A549 (cell line): Measurements from ENCODE around the gene CSMD2.

ENCODE experiments used
- CEBPB ChIP-seq, 2 experiments: fragments of >200 bp in 1 of 2; sonication (Bioruptor Twin) in 1 of 2; formaldehyde crosslinking in 1 of 2; IDR thresholded peaks; 2 replicates each; pipeline ENCODE4 v1.6.1; 2012 to 2016
- PHF8 ChIP-seq: fragments of 200-600 bp; sonication (generic); IDR thresholded peaks from 2 replicates; pipeline ENCODE4 v1.6.1; 2016; ENCODE audit warnings: low read depth, mild to moderate bottlenecking, antibody characterized with exemption, moderate library complexity, borderline replicate concordance
- RARB ChIP-seq: fragments of 250-450 bp; sonication (Bioruptor Pico); IDR thresholded peaks from 2 replicates; pipeline ENCODE4 v1.8.0; 2021; ENCODE audit warnings: mild to moderate bottlenecking, moderate library complexity
- TF ChIP-seq, protein P1 (sequence below): fragments of >200 bp; sonication (Bioruptor Twin); formaldehyde crosslinking; IDR thresholded peaks from 3 replicates; pipeline ENCODE4 v1.5.1; 2016

DNA sequence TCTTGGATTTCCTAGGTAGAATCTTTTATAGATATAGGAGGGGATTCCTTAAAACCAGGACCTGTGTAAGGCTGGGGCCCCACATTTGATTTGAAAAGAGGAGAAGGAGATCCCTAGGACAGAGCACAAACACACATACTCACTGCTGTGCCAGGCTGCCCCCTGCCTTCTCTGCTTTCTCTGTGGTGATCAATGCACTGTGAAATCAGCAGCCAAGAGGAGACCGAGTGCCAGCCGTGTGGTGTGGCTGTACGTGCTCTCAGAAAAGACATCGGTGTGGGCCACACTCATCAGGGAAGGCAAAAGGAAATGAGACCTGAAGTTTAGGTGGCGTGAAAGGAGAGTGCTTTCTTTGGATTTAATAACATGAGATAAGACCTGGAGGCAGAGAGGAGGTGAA is 498.4 kb downstream of the CSMD2 start:
- TF ChIP-seq RARB (CRISPR knock-in tag) (no peak), CEBPB (IDR thresholded peaks at IDR 0.05) (no peak), PHF8 (no peak)
- TF ChIP-seq, protein P1, sequence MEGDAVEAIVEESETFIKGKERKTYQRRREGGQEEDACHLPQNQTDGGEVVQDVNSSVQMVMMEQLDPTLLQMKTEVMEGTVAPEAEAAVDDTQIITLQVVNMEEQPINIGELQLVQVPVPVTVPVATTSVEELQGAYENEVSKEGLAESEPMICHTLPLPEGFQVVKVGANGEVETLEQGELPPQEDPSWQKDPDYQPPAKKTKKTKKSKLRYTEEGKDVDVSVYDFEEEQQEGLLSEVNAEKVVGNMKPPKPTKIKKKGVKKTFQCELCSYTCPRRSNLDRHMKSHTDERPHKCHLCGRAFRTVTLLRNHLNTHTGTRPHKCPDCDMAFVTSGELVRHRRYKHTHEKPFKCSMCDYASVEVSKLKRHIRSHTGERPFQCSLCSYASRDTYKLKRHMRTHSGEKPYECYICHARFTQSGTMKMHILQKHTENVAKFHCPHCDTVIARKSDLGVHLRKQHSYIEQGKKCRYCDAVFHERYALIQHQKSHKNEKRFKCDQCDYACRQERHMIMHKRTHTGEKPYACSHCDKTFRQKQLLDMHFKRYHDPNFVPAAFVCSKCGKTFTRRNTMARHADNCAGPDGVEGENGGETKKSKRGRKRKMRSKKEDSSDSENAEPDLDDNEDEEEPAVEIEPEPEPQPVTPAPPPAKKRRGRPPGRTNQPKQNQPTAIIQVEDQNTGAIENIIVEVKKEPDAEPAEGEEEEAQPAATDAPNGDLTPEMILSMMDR = no peak
